Ishikawa (cell line): ENCODE data around the gene SYNE1.

ENCODE experiments used
- CEBPB ChIP-seq: IDR thresholded peaks from 2 replicates; pipeline ENCODE4 v1.6.1; 2012
- CREB1 ChIP-seq: IDR thresholded peaks from 2 replicates; pipeline ENCODE4 v1.6.1; 2012; ENCODE audit warnings: low read depth
- EGR1 ChIP-seq: IDR thresholded peaks from 2 replicates; pipeline ENCODE4 v1.6.1; 2012
- EP300 ChIP-seq: IDR thresholded peaks from 2 replicates; pipeline ENCODE4 v1.6.1; 2012; ENCODE audit warnings: borderline replicate concordance
- FOXM1 ChIP-seq: IDR thresholded peaks from 2 replicates; pipeline ENCODE4 v1.6.1; 2012; ENCODE audit warnings: low read depth, borderline replicate concordance
- MAX ChIP-seq: IDR thresholded peaks from 2 replicates; pipeline ENCODE4 v1.6.1; 2012
- NFIC ChIP-seq: IDR thresholded peaks from 2 replicates; pipeline ENCODE4 v1.6.1; 2012
- RAD21 ChIP-seq: IDR thresholded peaks from 2 replicates; pipeline ENCODE4 v1.6.1; 2012; ENCODE audit warnings: low read depth
- REST ChIP-seq: IDR thresholded peaks from 2 replicates; pipeline ENCODE4 v1.6.1; 2012; ENCODE audit warnings: low read depth, mild to moderate bottlenecking
- TAF1 ChIP-seq: IDR thresholded peaks from 2 replicates; pipeline ENCODE4 v1.6.1; 2012; ENCODE audit warnings: low read depth, mild to moderate bottlenecking
- TCF12 ChIP-seq: IDR thresholded peaks from 2 replicates; pipeline ENCODE4 v1.6.1; 2012; ENCODE audit warnings: low read depth
- TEAD4 ChIP-seq: IDR thresholded peaks from 2 replicates; pipeline ENCODE4 v1.6.1; 2012
- USF1 ChIP-seq: IDR thresholded peaks from 2 replicates; pipeline ENCODE4 v1.6.1; 2012
- YY1 ChIP-seq: IDR thresholded peaks from 2 replicates; pipeline ENCODE4 v1.6.1; 2012; ENCODE audit warnings: low read depth
- ZBTB7A ChIP-seq: IDR thresholded peaks from 2 replicates; pipeline ENCODE4 v1.6.1; 2012; ENCODE audit warnings: low read depth

Gene SYNE1

GRCh38 chr6:152323376-152323775 is 313.8 kb downstream of the SYNE1 start:
- TF ChIP-seq EP300 = no peak
- TF ChIP-seq YY1 = no peak
- TF ChIP-seq TCF12 = no peak
- TF ChIP-seq TEAD4 = no peak
- no peak for TF ChIP-seq TAF1
- TF ChIP-seq CEBPB = no peak
- TF ChIP-seq ZBTB7A = no peak
- TF ChIP-seq MAX = no peak
- TF ChIP-seq CREB1 = no peak
- no peak for TF ChIP-seq RAD21
- TF ChIP-seq NFIC = no peak
- TF ChIP-seq USF1 = no peak
- no peak for TF ChIP-seq REST
- TF ChIP-seq EGR1 = no peak
- no peak for TF ChIP-seq FOXM1

- TF ChIP-seq FOXM1 (no peak), CEBPB (no peak), MAX (no peak), EP300 (no peak), TAF1 (no peak), RAD21 (no peak), NFIC (no peak), CREB1 (no peak), REST (no peak), USF1 (no peak), YY1 (no peak), TCF12 (no peak), TEAD4 (no peak), EGR1 (no peak), ZBTB7A (no peak)
Measured at GRCh38 chr6:152318278-152318677, 318.9 kb downstream of the SYNE1 start.

GRCh38 chr6:152316024-152316423 is 321.1 kb downstream of the SYNE1 start:
- TF ChIP-seq CREB1 (no peak), FOXM1 (no peak), RAD21 (no peak), NFIC (no peak), ZBTB7A (no peak), TCF12 (no peak), YY1 (no peak), EGR1 (no peak), CEBPB (no peak), TAF1 (no peak), EP300 (no peak)

GRCh38 chr6:152314483-152314832 is 322.7 kb downstream of the SYNE1 start:
- TF ChIP-seq TEAD4 (no peak), YY1 (no peak), MAX (no peak), NFIC (no peak), CEBPB (no peak), TAF1 (no peak), CREB1 (no peak), EP300 (no peak), FOXM1 (no peak), REST (no peak), USF1 (no peak), RAD21 (no peak)
